Transverse colon (tissue), 3 donors: Measurements from ENCODE around the gene LRSAM1.

Experiments used
- EP300 ChIP-seq: sonication (generic); formaldehyde crosslinking; IDR thresholded peaks from one replicate; pipeline ENCODE4 v1.6.1; 2017; ENCODE audit warnings: antibody characterized with exemption, low read depth
- POLR2A ChIP-seq: fragments of 450-650 bp; IDR thresholded peaks from one replicate; pipeline ENCODE4 v1.6.1; 2016; ENCODE audit warnings: antibody characterized with exemption, mild to moderate bottlenecking, moderate library complexity
- TF ChIP-seq, protein P1 (sequence below), 5 experiments: fragments of 200-600 bp in 3 of 5; fragments of 450-650 bp in 2 of 5; sonication (generic) in 3 of 5; IDR thresholded peaks; 1 replicate in 2 of 5; 2 replicates in 3 of 5; pipeline ENCODE4 v1.5.1; 2016 to 2017; ENCODE audit warnings: antibody characterized with exemption in 5 of 5, inconsistent platforms in 3 of 5, mild to moderate bottlenecking in 2 of 5, moderate library complexity in 1 of 5

GRCh38 chr9:127426756-127427155 is 24.6 kb upstream of the LRSAM1 start:
- TF ChIP-seq EP300 (no peak), POLR2A (no peak)
- TF ChIP-seq, protein P1, sequence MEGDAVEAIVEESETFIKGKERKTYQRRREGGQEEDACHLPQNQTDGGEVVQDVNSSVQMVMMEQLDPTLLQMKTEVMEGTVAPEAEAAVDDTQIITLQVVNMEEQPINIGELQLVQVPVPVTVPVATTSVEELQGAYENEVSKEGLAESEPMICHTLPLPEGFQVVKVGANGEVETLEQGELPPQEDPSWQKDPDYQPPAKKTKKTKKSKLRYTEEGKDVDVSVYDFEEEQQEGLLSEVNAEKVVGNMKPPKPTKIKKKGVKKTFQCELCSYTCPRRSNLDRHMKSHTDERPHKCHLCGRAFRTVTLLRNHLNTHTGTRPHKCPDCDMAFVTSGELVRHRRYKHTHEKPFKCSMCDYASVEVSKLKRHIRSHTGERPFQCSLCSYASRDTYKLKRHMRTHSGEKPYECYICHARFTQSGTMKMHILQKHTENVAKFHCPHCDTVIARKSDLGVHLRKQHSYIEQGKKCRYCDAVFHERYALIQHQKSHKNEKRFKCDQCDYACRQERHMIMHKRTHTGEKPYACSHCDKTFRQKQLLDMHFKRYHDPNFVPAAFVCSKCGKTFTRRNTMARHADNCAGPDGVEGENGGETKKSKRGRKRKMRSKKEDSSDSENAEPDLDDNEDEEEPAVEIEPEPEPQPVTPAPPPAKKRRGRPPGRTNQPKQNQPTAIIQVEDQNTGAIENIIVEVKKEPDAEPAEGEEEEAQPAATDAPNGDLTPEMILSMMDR (IDR thresholded peaks at IDR 0.05), result no peak
